VCaP (cell line): ENCODE results near the gene TMPRSS4.

ENCODE experiments used
- H3K27ac ChIP-seq: fragments of 450-650 bp; 2 replicates; pipeline ENCODE4 v1.5.1; 2017
- TF ChIP-seq, protein P1 (sequence below): fragments of 450-650 bp; conservative IDR thresholded peaks from 2 replicates; pipeline ENCODE4 v1.5.1; 2017; ENCODE audit warnings: mild to moderate bottlenecking, moderate library complexity

TMPRSS4 gene

DNA sequence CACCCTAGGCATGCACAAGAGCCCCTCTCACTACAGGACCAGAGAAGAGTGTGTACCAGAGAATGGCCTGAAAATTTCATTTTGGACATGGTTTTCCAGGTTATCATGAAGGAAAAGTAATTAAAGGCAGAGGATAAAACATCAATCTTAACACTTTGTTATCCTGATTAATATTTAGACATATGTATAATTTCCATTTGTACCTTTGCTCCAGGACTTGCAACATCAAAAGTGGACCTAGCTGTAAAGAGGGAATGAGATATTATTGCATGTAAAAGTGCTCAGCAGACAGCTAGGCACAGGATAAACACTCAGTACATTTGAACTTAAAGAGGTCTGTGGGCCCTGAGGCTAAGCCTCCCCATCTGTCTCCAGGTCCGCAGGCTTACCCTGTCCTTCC is 77.8 kb downstream of the TMPRSS4 start:
- TF ChIP-seq, protein P1, sequence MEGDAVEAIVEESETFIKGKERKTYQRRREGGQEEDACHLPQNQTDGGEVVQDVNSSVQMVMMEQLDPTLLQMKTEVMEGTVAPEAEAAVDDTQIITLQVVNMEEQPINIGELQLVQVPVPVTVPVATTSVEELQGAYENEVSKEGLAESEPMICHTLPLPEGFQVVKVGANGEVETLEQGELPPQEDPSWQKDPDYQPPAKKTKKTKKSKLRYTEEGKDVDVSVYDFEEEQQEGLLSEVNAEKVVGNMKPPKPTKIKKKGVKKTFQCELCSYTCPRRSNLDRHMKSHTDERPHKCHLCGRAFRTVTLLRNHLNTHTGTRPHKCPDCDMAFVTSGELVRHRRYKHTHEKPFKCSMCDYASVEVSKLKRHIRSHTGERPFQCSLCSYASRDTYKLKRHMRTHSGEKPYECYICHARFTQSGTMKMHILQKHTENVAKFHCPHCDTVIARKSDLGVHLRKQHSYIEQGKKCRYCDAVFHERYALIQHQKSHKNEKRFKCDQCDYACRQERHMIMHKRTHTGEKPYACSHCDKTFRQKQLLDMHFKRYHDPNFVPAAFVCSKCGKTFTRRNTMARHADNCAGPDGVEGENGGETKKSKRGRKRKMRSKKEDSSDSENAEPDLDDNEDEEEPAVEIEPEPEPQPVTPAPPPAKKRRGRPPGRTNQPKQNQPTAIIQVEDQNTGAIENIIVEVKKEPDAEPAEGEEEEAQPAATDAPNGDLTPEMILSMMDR = no peak
- no peak overlapping the region for H3K27ac ChIP-seq

DNA sequence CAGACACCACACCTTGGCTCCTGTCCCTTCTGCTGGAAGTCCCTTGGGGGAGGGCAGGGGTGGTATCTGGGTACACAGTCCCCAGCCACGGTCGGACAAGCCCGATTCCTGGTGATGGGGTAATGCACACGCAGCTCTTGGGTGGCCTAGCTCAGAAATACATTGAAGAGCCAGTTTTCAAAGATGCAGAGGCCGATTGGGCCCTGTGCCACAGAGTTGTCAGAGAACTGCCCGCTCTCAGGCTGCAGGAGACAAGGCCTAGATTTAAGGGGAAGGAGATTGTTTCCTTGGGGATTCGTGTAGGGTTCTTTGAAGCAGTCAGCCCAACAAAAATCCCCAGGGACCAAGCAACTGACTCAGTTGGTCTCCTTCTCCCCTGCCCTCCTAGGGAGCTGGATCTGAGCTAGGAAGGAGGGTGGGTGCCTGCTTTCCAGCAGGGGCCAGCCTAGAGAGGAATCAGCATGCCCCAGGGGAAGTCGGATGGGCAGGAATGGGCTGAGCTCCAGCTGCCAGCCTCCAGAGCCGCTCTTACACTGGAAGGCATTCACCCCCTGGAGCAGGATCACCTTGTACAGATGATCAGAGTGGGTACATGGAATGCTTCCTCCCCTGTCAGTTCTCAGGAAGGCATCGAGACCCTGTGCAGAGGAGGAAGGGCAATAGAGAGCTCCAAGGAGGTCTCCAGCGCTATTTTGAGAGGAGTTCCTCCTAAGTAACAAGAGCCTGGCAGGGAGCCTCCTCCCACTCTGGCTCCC is 79.1 kb downstream of the TMPRSS4 start:
- TF ChIP-seq, protein P1 = no peak
- H3K27ac ChIP-seq = no peak overlapping the region; the same call in 1 of the 2 replicates

DNA sequence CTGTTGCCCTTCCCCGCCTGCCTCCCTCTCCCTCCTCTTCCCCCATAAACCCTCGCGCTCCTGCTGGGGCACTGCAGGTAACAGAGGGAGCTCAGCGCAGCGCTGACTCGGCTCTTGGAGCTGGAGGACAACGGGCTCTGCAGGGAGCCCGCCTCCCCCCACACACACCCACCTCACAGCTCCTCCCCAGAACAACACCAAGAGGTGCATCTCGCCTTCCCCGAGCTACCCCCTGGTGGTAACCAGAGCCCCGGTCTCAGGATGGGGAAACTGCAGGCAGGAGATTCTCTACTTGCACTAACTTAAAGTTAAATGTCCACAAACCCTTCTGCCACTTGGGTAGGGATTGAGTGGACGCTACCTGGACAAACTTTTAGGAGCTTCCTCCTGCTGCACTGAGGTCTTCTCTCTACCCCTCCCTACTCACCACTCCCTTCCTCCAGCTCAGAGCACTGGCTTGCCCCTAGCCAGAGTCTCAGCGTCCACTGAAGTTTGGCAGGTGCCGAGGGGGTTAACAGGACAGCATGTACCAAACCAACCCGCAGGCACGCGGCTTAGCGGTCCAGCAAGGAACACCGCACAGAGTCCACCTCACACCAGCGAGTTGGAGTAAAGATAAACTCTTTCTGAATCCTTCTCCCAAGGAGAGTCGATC is 79.8 kb downstream of the TMPRSS4 start:
- TF ChIP-seq, protein P1 = no peak
- H3K27ac ChIP-seq = no peak overlapping the region; the same call in 1 of the 2 replicates

DNA sequence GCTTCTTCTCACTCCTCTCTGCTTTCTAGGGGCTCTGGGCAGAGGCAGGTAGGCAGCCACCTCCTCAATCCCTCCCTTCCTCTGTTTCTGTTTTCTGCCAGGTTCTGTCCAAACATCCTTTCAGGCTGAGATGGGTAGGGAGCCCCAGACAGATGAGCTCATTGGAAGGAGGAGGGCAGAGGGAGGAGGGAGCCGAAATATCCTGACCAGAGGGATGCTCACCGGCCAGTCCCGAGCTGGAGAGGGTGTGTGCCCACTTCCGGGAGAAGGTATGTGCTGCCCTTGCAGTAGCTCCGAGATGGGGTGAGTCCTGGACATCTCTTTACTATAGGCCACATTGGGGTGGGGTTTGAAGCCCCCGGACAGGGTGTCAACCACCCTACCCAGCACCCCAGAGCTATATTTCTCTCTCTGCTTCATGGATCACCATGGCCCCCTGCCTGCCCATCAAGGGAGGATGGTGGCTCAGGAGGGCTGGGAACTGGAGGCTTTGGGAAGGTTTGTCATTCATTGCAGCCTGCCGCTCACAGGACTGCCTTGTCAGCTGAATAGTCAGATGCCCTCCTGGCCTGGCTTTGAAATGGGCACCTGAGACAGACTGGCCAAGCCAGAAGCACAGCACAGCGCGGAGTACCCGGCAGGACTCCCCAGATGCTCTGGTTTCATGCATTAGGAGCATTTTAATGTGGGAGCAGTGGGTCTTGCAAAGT is 80.5 kb downstream of the TMPRSS4 start:
- TF ChIP-seq, protein P1 = no peak
- H3K27ac ChIP-seq = no peak overlapping the region; the same call in 1 of the 2 replicates

DNA sequence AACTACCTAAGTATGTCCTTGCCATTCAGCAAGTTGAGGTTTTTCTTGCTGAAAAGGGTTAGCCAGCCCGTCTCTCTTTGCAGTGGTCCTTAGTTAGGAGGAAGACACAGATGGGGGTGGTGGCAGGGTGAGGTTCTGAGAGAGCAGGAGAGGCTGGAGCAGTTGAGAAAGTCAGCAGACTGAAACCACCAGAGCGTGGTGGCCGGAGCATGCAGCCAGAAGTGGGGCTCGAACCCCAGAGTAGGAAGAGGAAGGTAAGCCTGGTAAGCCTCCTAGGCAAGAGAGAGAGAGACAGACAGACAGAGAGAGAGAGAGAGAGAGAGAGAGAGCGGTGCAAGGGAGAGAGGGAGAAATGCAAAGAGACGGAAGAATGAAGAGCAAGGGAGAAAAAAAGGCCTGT is 84.9 kb downstream of the TMPRSS4 start:
- no peak overlapping the region for H3K27ac ChIP-seq
- TF ChIP-seq, protein P1 = no peak

DNA sequence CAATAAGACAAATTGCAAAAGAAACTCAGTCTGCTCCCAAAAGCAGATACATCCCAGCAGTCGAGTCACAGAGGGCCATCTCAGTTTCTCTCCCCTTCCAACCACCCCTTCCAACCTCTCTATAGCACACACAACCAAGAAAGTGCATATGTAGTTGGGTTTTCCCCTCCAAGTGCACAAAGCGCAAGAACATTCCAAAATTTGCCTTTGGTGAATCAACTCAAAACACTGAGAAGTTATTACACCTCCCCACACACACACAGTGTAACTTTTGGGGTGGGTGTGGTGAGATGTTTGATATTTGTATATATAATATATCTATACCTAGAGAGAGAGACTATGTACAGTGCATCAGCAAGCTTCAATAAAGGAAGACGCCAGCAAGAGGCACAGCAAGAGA is 86.0 kb downstream of the TMPRSS4 start:
- no peak overlapping the region for H3K27ac ChIP-seq
- TF ChIP-seq, protein P1 = no peak

DNA sequence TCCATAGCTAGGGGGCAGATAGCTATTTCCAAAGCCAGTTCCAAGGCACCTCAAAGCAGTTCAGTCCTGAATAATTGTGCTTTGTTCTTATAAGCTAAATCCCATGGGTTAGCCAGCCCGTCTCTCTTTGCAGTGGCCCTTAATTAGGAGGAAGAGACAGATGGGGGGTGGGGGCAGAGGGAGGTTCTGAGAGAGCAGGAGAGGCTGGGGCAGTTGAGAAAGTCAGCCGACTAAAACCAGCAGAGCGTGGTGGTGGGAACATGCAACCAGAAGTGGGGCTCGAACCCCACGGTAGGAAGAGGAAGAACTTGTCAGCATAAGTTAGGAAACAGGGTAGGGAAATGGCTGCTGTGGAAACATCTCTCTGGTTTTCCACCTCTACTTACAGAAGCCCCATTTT is 86.6 kb downstream of the TMPRSS4 start:
- H3K27ac ChIP-seq = no peak overlapping the region
- TF ChIP-seq, protein P1 = no peak
